BE2C (cell line): ENCODE measurements around the gene TSC22D3.
"Not testable (repeated sequence)": the region's sequence is repeated elsewhere in the genome, so short reads cannot be mapped to it uniquely, and the experiment has no call there.

ENCODE experiments used
- DNase-seq: peaks from one replicate; pipeline ENCODE4 v3.0.0-alpha.2; 2020
- H3K27me3 ChIP-seq: fragments of 250-450 bp; sonication (Bioruptor Pico); 2 replicates; pipeline ENCODE4 v1.5.1; 2020; ENCODE audit warnings: mild to moderate bottlenecking
- H3K36me3 ChIP-seq: fragments of 250-450 bp; sonication (Bioruptor Pico); 2 replicates; pipeline ENCODE4 v1.5.1; 2020; ENCODE audit warnings: mild to moderate bottlenecking
- H3K4me1 ChIP-seq: fragments of 250-450 bp; sonication (Bioruptor Pico); 2 replicates; pipeline ENCODE4 v1.5.1; 2020
- H3K4me3 ChIP-seq: 2 replicates; pipeline ENCODE4 v1.5.1; 2011; ENCODE audit warnings: low read depth, low read length
- H3K9me3 ChIP-seq: fragments of 250-450 bp; sonication (Bioruptor Pico); 2 replicates; pipeline ENCODE4 v1.5.1; 2020
- CTCF ChIP-seq: IDR thresholded peaks from 2 replicates; pipeline ENCODE4 v1.5.1; 2012; ENCODE audit warnings: mild to moderate bottlenecking, low read depth, low read length

Gene TSC22D3

GRCh38 chrX:107675365-107675654 lies 100.3 kb downstream of the TSC22D3 start:
- no peaks in the 10 kb centered on the region for H3K9me3 ChIP-seq
- no peak for TF ChIP-seq CTCF
- no peaks in the 10 kb centered on the region for H3K36me3 ChIP-seq
- no peaks in the 10 kb centered on the region; the same call in 1 of the 2 replicates for H3K4me1 ChIP-seq
- DNase-seq: no peak
- no peaks in the 10 kb centered on the region for H3K27me3 ChIP-seq
- no peak overlapping the region; the same call in 1 of the 2 replicates for H3K4me3 ChIP-seq

DNA sequence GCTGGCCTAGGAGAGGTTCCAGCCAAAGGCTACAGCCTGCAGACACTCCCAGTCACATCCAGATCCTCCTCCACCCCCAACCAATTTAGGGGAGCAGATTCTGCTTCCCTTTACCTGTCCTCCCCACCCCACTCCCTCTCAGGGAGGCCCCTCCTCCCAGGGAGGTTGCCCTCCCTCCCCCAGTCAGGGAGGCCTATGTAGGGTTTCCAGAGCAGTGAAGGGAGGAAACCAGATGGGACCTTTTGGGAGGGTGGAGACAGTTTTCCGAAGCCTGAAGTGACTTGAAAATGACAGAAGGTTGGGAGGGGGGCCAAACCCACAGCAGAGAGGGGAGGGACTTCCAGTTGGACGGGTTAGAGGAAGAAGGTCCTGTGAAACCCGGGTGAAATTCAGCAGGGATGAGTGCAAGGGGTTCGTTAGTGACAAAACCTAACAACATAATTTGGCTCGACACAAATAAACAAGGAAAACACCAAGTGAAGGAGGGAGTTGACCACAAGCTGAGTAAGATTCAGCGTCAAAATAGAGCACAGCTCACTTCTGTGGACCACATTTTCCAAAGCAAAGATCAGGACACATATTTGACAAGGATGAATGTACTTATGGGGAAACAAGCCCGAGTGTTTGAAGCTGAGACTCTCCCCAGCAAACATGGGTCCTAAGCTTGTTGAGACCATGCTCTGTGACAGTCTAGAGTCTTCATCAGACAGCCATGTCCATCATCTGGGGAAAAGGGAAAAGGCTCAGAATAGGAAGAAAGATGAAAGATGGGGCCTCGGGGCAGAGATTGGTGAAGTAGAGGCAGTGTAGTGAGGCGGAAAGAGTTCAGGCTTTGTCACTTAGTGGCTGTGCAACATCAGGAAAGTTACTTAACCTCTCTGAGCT lies 100.9 kb downstream of the TSC22D3 start:
- H3K27me3 ChIP-seq: no peaks in the 10 kb centered on the region
- no peaks in the 10 kb centered on the region; the same call in 1 of the 2 replicates for H3K4me1 ChIP-seq
- no peak overlapping the region for H3K4me3 ChIP-seq
- H3K36me3 ChIP-seq: no peaks in the 10 kb centered on the region
- H3K9me3 ChIP-seq: no peaks in the 10 kb centered on the region
- no peak for DNase-seq
- no peak for TF ChIP-seq CTCF

DNA sequence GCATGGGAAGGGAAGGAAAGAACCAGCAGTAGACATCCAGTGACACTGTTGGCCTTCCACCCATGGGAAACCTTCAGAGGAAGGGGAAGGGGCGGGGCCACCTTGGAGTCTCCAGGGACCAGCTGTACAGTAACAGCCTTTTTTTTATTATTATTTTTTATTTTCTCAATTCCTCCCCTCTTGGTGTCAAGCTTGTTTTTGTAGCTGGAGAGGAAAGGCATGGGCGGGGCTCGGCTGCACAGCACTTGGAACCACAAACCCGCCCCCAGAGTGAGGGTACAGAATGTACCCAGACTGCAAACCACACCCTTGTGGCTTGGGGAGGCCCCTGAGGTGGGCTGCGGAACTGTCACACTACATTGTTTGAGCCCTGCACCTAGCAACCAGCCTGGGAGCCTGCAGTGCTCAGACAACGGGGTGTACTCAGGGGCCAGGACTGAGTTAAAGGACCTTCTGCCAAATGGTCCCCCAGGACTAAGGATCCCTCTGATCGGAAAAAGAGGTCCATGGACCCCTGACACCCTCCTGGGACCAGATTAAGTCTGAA lies 101.6 kb downstream of the TSC22D3 start:
- no peaks in the 10 kb centered on the region for H3K36me3 ChIP-seq
- H3K27me3 ChIP-seq: no peaks in the 10 kb centered on the region
- H3K4me3 ChIP-seq: no peak overlapping the region
- no peak for DNase-seq
- H3K9me3 ChIP-seq: no peaks in the 10 kb centered on the region
- no peaks in the 10 kb centered on the region; the same call in 1 of the 2 replicates for H3K4me1 ChIP-seq
- no peak for TF ChIP-seq CTCF

DNA sequence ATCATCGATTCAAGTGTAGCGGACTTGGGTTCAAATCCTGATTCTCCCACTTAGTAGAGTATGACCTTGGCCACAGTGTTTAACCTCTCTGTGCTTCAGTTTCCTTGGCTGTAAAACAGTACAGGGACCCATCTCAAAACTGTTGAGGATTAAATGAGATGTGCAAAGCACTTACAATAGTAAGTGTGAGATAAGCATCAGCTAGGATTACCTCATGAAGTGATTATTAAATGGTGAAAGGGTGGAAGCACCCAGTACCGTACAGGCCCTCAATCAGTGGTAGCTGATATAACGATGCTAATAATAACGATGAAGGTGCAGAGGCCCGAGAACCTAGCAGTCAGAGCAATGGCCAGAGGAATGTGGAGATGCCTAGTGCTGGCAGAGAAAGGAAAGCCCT lies 102.2 kb downstream of the TSC22D3 start:
- Histone ChIP-seq H3K36me3 (no peaks in the 10 kb centered on the region), H3K4me3 (no peak overlapping the region), H3K27me3 (no peaks in the 10 kb centered on the region), H3K9me3 (no peaks in the 10 kb centered on the region), H3K4me1 (no peaks in the 10 kb centered on the region; the same call in 1 of the 2 replicates)
- TF ChIP-seq CTCF: no peak
- no peak for DNase-seq

DNA sequence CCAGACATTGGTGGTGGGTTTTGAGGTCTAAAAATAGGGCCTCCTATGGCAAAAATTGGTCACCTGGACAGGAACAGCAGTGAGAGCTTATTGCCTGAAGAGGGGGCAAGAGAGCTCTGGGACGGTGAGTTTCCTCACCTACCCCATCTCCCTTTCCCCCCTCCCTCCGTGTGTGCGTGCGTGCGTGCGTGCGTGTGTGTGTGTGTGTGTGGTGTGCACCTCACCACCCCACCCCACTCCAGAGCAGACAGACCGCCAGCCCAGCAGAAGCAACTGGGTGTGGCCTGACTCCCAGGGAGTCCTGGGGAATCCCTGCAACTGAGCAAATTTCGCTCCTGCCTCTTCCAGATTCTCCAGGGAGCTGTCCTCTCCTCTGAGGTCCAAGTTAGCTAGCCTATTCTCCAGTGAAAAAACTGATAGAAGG lies 102.6 kb downstream of the TSC22D3 start:
- Histone ChIP-seq H3K4me1 (no peaks in the 10 kb centered on the region; the same call in 1 of the 2 replicates), H3K4me3 (no peak overlapping the region)
- peak; percentile 66 for DNase-seq

DNA sequence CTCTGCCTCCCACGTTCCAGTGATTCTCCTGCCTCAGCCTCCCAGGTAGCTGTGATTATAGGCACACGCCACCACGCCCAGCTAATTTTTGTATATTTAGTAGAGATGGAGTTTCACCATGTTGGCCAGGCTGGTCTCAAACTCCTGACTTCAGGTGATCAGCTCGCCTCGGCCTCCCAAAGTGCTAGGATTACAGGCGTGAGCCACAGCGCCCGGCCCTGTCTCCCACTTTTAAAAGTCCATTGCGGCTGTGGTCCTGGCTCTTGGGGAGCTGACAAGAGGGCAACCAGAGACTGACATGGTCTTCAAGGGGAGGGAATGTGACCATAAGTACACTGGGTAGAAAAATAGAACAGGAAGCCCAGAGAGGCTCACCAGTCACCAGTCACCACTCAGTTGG lies 104.3 kb downstream of the TSC22D3 start:
- H3K9me3 ChIP-seq, H3K4me1 ChIP-seq, H3K36me3 ChIP-seq, H3K4me3 ChIP-seq, DNase-seq, H3K27me3 ChIP-seq: not testable (repeated sequence)

More for the DNA sequence above, 102.6 kb downstream of the TSC22D3 start:
- peak; percentile 67 for TF ChIP-seq CTCF
- Histone ChIP-seq H3K9me3 (no peaks in the 10 kb centered on the region), H3K27me3 (no peaks in the 10 kb centered on the region), H3K36me3 (no peaks in the 10 kb centered on the region)
